ENCODE measurements around the gene IPO8. TPM values are rescaled to one million over a fixed set of nuclear protein-coding genes. Genes with fewer than 3 reads are reported as not detected.
"Not testable (repeated sequence)": the region's sequence is repeated elsewhere in the genome, so short reads cannot be mapped to it uniquely, and the experiment has no call there.

Gene IPO8
- total RNA-seq, 2 donors from 2014 or later, result 39.4 to 80.0 TPM

DNA sequence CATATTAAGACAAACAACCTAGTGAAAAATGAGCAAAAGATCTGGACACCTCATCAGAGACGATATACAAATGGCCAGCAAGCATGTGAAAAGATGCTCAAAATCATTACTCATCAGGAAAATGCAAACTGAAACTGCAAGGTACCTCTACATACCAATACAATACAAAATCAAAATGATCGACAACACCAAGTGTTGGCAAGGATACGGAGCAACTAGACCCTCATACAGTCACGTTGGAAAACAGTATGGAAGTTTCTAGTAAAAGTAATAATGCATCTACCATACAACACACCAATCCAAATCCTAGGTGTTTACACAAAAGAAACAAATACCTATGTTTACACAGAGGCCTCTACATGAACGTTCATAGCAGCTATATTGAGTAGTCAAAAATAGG, 99.9 kb downstream of the IPO8 start:
- H3K4me1 Mint-ChIP-seq, result no peaks in the 10 kb centered on the region
- peaks cover 22% of the 10 kb centered on the region for H3K9me3 Mint-ChIP-seq
- H3K27ac Mint-ChIP-seq, result no peak overlapping the region
- no peak for DNase-seq
- H3K27me3 Mint-ChIP-seq (ENCODE audit: insufficient read depth), result no peaks in the 10 kb centered on the region
- Histone ChIP-seq H3K9me3 (ENCODE audit: control insufficient read depth, low read length) (peaks cover 4% of the 10 kb centered on the region), H3K36me3 (ENCODE audit: control insufficient read depth, insufficient read depth, low read length) (no peaks in the 10 kb centered on the region), H3K27ac (ENCODE audit: low read depth, low read length) (no peak overlapping the region), H3K27me3 (ENCODE audit: control insufficient read depth, insufficient read depth, low read length, poor library complexity, severe bottlenecking) (no peaks in the 10 kb centered on the region), H3K9ac (ENCODE audit: extremely low read depth, low read length, poor library complexity, severe bottlenecking) (no peak overlapping the region), H3K4me1 (ENCODE audit: control insufficient read depth, insufficient read depth, low read length) (no peaks in the 10 kb centered on the region), H3K4me3 (ENCODE audit: low read length) (no peak overlapping the region)
- H3K36me3 Mint-ChIP-seq (ENCODE audit: low read depth), result peaks cover 5% of the 10 kb centered on the region
- TF ChIP-seq, protein P1, sequence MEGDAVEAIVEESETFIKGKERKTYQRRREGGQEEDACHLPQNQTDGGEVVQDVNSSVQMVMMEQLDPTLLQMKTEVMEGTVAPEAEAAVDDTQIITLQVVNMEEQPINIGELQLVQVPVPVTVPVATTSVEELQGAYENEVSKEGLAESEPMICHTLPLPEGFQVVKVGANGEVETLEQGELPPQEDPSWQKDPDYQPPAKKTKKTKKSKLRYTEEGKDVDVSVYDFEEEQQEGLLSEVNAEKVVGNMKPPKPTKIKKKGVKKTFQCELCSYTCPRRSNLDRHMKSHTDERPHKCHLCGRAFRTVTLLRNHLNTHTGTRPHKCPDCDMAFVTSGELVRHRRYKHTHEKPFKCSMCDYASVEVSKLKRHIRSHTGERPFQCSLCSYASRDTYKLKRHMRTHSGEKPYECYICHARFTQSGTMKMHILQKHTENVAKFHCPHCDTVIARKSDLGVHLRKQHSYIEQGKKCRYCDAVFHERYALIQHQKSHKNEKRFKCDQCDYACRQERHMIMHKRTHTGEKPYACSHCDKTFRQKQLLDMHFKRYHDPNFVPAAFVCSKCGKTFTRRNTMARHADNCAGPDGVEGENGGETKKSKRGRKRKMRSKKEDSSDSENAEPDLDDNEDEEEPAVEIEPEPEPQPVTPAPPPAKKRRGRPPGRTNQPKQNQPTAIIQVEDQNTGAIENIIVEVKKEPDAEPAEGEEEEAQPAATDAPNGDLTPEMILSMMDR (conservative IDR thresholded peaks at IDR 0.05), result no peak
- H3K4me3 Mint-ChIP-seq, result no peak overlapping the region
- WGBS, 2 experiments (ENCODE audit: insufficient coverage in 1 of 2, insufficient read length in 1 of 2), result 88% methylated on average over 4 of the region's 5 CpGs; no CpG with 5 or more reads in 1 of the 2 experiments

- no peaks in the 10 kb centered on the region for H3K36me3 ChIP-seq (ENCODE audit: control insufficient read depth, insufficient read depth, low read length)
- H3K9ac ChIP-seq (ENCODE audit: extremely low read depth, low read length, poor library complexity, severe bottlenecking), result no peak overlapping the region
- Mint-ChIP-seq H3K9me3 (peaks cover 26% of the 10 kb centered on the region), H3K36me3 (ENCODE audit: low read depth) (peaks cover 5% of the 10 kb centered on the region), H3K4me1 (no peaks in the 10 kb centered on the region), H3K27ac (no peak overlapping the region), H3K4me3 (no peak overlapping the region), H3K27me3 (ENCODE audit: insufficient read depth) (no peaks in the 10 kb centered on the region)
- no peak for DNase-seq
- TF ChIP-seq, protein P1 (conservative IDR thresholded peaks at IDR 0.05), result no peak
- no peaks in the 10 kb centered on the region for H3K27me3 ChIP-seq (ENCODE audit: control insufficient read depth, insufficient read depth, low read length, poor library complexity, severe bottlenecking)
- H3K4me3 ChIP-seq (ENCODE audit: low read length), result no peak overlapping the region
- WGBS, 2 experiments (ENCODE audit: insufficient coverage in 1 of 2, insufficient read length in 1 of 2), result 96 to 100% methylated on average over 1 of the region's 1 CpG
- no peak overlapping the region for H3K27ac ChIP-seq (ENCODE audit: low read depth, low read length)
- no peaks in the 10 kb centered on the region for H3K4me1 ChIP-seq (ENCODE audit: control insufficient read depth, insufficient read depth, low read length)
- peaks cover 4% of the 10 kb centered on the region for H3K9me3 ChIP-seq (ENCODE audit: control insufficient read depth, low read length)
Measured at GRCh38 chr12:30594509-30594908, 101.2 kb downstream of the IPO8 start.

DNA sequence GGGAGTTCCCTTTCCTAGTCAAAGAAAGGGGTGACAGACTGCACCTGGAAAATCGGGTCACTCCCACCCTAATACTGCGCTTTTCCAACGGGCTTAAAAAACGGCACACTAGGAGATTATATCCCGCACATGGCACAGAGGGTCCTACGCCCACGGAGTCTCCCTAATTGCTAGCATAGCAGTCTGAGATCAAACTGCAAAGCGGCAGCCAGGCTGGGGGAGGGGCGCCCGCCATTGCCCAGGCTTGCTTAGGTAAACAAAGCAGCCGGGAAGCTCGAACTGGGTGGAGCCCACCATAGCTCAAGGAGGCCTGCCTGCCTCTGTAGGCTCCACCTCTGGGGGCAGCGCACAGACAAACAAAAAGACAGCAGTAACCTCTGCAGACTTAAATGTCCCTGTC, 107.1 kb downstream of the IPO8 start:
- not testable (repeated sequence) for DNase-seq; H3K27ac Mint-ChIP-seq; H3K4me1 ChIP-seq (ENCODE audit: control insufficient read depth, insufficient read depth, low read length); H3K4me1 Mint-ChIP-seq; H3K9ac ChIP-seq (ENCODE audit: extremely low read depth, low read length, poor library complexity, severe bottlenecking); H3K36me3 Mint-ChIP-seq (ENCODE audit: low read depth); H3K27me3 ChIP-seq (ENCODE audit: control insufficient read depth, insufficient read depth, low read length, poor library complexity, severe bottlenecking); H3K4me3 ChIP-seq (ENCODE audit: low read length); H3K9me3 ChIP-seq (ENCODE audit: control insufficient read depth, low read length); H3K27me3 Mint-ChIP-seq (ENCODE audit: insufficient read depth); H3K36me3 ChIP-seq (ENCODE audit: control insufficient read depth, insufficient read depth, low read length); H3K4me3 Mint-ChIP-seq; H3K27ac ChIP-seq (ENCODE audit: low read depth, low read length)
- peaks cover 25% of the 10 kb centered on the region for H3K9me3 Mint-ChIP-seq
- 88 to 93% methylated on average over 4 to 9 of the region's 13 CpGs for WGBS, 2 experiments (ENCODE audit: insufficient coverage in 1 of 2, insufficient read length in 1 of 2)

DNA sequence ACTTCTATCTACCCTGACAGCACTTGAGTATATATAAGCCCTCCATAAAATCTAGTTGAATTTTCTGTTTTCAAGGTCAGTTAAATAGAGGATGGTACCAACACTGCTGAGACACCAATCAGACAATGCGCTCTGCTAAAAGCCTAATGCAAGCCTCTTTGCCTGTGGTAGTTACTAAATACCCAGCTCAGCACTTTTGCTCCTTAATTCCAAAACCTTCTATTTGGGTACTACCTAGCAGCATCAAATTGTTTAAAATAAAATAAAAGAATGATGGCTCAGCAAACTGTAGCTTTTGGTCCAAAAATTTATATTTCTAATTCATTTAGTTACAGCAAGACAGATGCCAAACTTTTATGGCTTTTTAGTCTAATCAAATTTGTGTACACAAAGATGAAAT, 107.9 kb downstream of the IPO8 start:
- Histone ChIP-seq H3K27me3 (ENCODE audit: control insufficient read depth, insufficient read depth, low read length, poor library complexity, severe bottlenecking) (no peaks in the 10 kb centered on the region), H3K4me1 (ENCODE audit: control insufficient read depth, insufficient read depth, low read length) (no peaks in the 10 kb centered on the region), H3K36me3 (ENCODE audit: control insufficient read depth, insufficient read depth, low read length) (no peaks in the 10 kb centered on the region), H3K27ac (ENCODE audit: low read depth, low read length) (no peak overlapping the region), H3K9me3 (ENCODE audit: control insufficient read depth, low read length) (no peaks in the 10 kb centered on the region), H3K4me3 (ENCODE audit: low read length) (no peak overlapping the region), H3K9ac (ENCODE audit: extremely low read depth, low read length, poor library complexity, severe bottlenecking) (no peak overlapping the region)
- TF ChIP-seq, protein P1 (conservative IDR thresholded peaks at IDR 0.05), result no peak
- Mint-ChIP-seq H3K9me3 (peaks cover 22% of the 10 kb centered on the region), H3K4me3 (no peak overlapping the region), H3K36me3 (ENCODE audit: low read depth) (peaks cover 5% of the 10 kb centered on the region), H3K4me1 (no peaks in the 10 kb centered on the region), H3K27me3 (ENCODE audit: insufficient read depth) (no peaks in the 10 kb centered on the region), H3K27ac (no peak overlapping the region)
- WGBS, 2 experiments (ENCODE audit: insufficient coverage in 1 of 2, insufficient read length in 1 of 2), result 96% methylated on average over 1 of the region's 1 CpG; no CpG with 5 or more reads in 1 of the 2 experiments
- DNase-seq, result no peak

Data from endodermal cell (in vitro differentiated cells).